HEK293 (cell line): ENCODE data around the gene ZSWIM6.

ENCODE experiments used
- CTCF ChIA-PET: fragments of 350-600 bp; formaldehyde crosslinking; extraction: SDS; loops from one replicate; lab custom pipeline; 2021; ENCODE audit warnings: antibody characterized with exemption; lab: Yijun Ruan, JAX
- POLR2A ChIA-PET: fragments of 300-600 bp; formaldehyde crosslinking; extraction: SDS; loops from one replicate; lab custom pipeline; 2020; ENCODE audit warnings: antibody characterized with exemption, inconsistent platforms; lab: Yijun Ruan, JAX
- H3K27ac ChIP-seq: fragments of 200-500 bp; sonication (Bioruptor generic); 2 replicates; pipeline ENCODE4 v1.5.1; 2014; ENCODE audit warnings: low read depth, low read length, control low read depth, inconsistent platforms; ENCODE audit errors: extremely low read depth
- H3K36me3 ChIP-seq, 2 experiments: fragments of 200-500 bp in 1 of 2; sonication (Bioruptor generic) in 1 of 2; 1 replicate in 1 of 2; 2 replicates in 1 of 2; pipeline ENCODE4 v1.5.1; 2014 to 2017; ENCODE audit warnings: inconsistent platforms in 2 of 2, low read length in 2 of 2; ENCODE audit not compliant: control insufficient read depth in 2 of 2, insufficient read depth in 1 of 2
- H3K4me1 ChIP-seq: fragments of 200-500 bp; sonication (Bioruptor generic); 2 replicates; pipeline ENCODE4 v1.5.1; 2014; ENCODE audit warnings: mild to moderate bottlenecking, low read length, inconsistent platforms; ENCODE audit not compliant: control insufficient read depth, insufficient read depth
- H3K4me3 ChIP-seq: 2 replicates; pipeline ENCODE4 v1.5.1; 2011; ENCODE audit warnings: low read depth, mild to moderate bottlenecking, control low read depth, low read length, moderate library complexity
- H3K9me3 ChIP-seq: fragments of 200-500 bp; sonication (Bioruptor generic); 2 replicates; pipeline ENCODE4 v1.5.1; 2014; ENCODE audit warnings: low read depth, low read length, inconsistent platforms; ENCODE audit not compliant: control insufficient read depth, insufficient read depth
- KLF10 ChIP-seq: fragments of 450-650 bp; IDR thresholded peaks from 2 replicates; pipeline ENCODE4 v1.5.1; 2018; ENCODE audit warnings: missing biosample characterization, mild to moderate bottlenecking, missing genetic modification characterization
- SCRT2 ChIP-seq: fragments of 450-650 bp; formaldehyde crosslinking; IDR thresholded peaks from 2 replicates; pipeline ENCODE4 v1.5.1; 2016; ENCODE audit warnings: missing biosample characterization, missing genetic modification characterization
- ZBTB21 ChIP-seq: fragments of 450-650 bp; formaldehyde crosslinking; IDR thresholded peaks from 2 replicates; pipeline ENCODE4 v1.5.1; 2017; ENCODE audit warnings: missing biosample characterization, missing genetic modification characterization
- ZBTB48 ChIP-seq: fragments of 450-650 bp; formaldehyde crosslinking; IDR thresholded peaks from 2 replicates; pipeline ENCODE4 v1.5.1; 2016; ENCODE audit warnings: missing biosample characterization, missing genetic modification characterization
- ZBTB7A ChIP-seq: fragments of 450-650 bp; formaldehyde crosslinking; IDR thresholded peaks from 2 replicates; pipeline ENCODE4 v1.5.1; 2016; ENCODE audit warnings: low read depth, missing biosample characterization, missing genetic modification characterization
- ZEB2 ChIP-seq: fragments of 450-650 bp; formaldehyde crosslinking; IDR thresholded peaks from 2 replicates; pipeline ENCODE4 v1.5.1; 2016; ENCODE audit warnings: missing biosample characterization, missing genetic modification characterization
- ZFHX2 ChIP-seq: fragments of 450-650 bp; formaldehyde crosslinking; conservative IDR thresholded peaks from 2 replicates; pipeline ENCODE4 v1.5.1; 2016; ENCODE audit warnings: missing biosample characterization, missing genetic modification characterization
- ZFP41 ChIP-seq: fragments of 450-650 bp; formaldehyde crosslinking; IDR thresholded peaks from 2 replicates; pipeline ENCODE4 v1.5.1; 2016; ENCODE audit warnings: missing biosample characterization, missing genetic modification characterization, borderline replicate concordance
- ZNF132 ChIP-seq: fragments of 450-650 bp; formaldehyde crosslinking; IDR thresholded peaks from 2 replicates; pipeline ENCODE4 v1.5.1; 2017; ENCODE audit warnings: missing biosample characterization, missing genetic modification characterization, borderline replicate concordance
- ZNF157 ChIP-seq: fragments of 450-650 bp; formaldehyde crosslinking; IDR thresholded peaks from 2 replicates; pipeline ENCODE4 v1.5.1; 2016; ENCODE audit warnings: missing biosample characterization, missing genetic modification characterization
- ZNF184 ChIP-seq: fragments of 450-650 bp; IDR thresholded peaks from 2 replicates; pipeline ENCODE4 v1.5.1; 2018; ENCODE audit warnings: missing biosample characterization, mild to moderate bottlenecking, missing genetic modification characterization
- ZNF223 ChIP-seq: fragments of 450-650 bp; formaldehyde crosslinking; IDR thresholded peaks from 2 replicates; pipeline ENCODE4 v1.5.1; 2016; ENCODE audit warnings: missing biosample characterization, missing genetic modification characterization
- ZNF24 ChIP-seq: fragments of 450-650 bp; formaldehyde crosslinking; IDR thresholded peaks from 2 replicates; pipeline ENCODE4 v1.5.1; 2016; ENCODE audit warnings: missing biosample characterization, missing genetic modification characterization
- ZNF354C ChIP-seq: fragments of 450-650 bp; formaldehyde crosslinking; IDR thresholded peaks from 2 replicates; pipeline ENCODE4 v1.5.1; 2016; ENCODE audit warnings: missing biosample characterization, missing genetic modification characterization, low read depth, borderline replicate concordance
- ZNF394 ChIP-seq: fragments of 450-650 bp; formaldehyde crosslinking; IDR thresholded peaks from 2 replicates; pipeline ENCODE4 v1.5.1; 2016; ENCODE audit warnings: missing biosample characterization, missing genetic modification characterization, mild to moderate bottlenecking, moderate library complexity, borderline replicate concordance
- ZNF624 ChIP-seq: fragments of 450-650 bp; formaldehyde crosslinking; IDR thresholded peaks from 2 replicates; pipeline ENCODE4 v1.5.1; 2017; ENCODE audit warnings: missing biosample characterization, missing genetic modification characterization
- ZNF670 ChIP-seq: fragments of 450-650 bp; formaldehyde crosslinking; IDR thresholded peaks from 2 replicates; pipeline ENCODE4 v1.5.1; 2016; ENCODE audit warnings: missing biosample characterization, missing genetic modification characterization, low read depth
- ZNF777 ChIP-seq: fragments of 450-650 bp; formaldehyde crosslinking; IDR thresholded peaks from 2 replicates; pipeline ENCODE4 v1.5.1; 2017; ENCODE audit warnings: missing biosample characterization, missing genetic modification characterization, borderline replicate concordance
- TF ChIP-seq, protein P1 (sequence below): fragments of 450-650 bp; formaldehyde crosslinking; IDR thresholded peaks from 2 replicates; pipeline ENCODE4 v1.5.1; 2016; ENCODE audit warnings: missing biosample characterization, missing genetic modification characterization
- TF ChIP-seq, protein P2 (sequence below): fragments of 450-650 bp; formaldehyde crosslinking; IDR thresholded peaks from 2 replicates; pipeline ENCODE4 v1.5.1; 2016; ENCODE audit warnings: missing biosample characterization, missing genetic modification characterization
- TF ChIP-seq, protein P3 (sequence below): fragments of 450-650 bp; formaldehyde crosslinking; optimal IDR thresholded peaks from 2 replicates; pipeline ENCODE3; 2016; ENCODE audit warnings: missing biosample characterization, mild to moderate bottlenecking, missing genetic modification characterization

The ZSWIM6 gene

DNA sequence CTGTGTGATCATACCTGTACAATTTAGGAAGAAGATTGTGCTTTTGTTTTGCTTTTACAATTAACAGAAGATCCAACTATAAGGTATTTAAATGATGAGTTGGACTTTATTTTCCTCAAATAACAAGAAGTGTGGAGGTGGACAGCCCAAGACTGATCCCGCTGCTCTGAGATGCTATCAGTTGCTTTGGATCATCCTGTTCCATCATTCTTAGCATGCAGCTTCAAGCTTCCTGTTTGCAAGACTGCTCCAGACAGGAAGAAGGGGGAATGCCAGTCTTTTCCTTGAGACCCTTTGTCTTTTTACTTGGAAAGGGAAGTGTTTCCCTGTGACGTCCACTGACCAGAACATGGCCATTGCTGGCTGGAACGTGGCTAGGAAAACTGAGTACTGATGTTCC is 250.8 kb downstream of the ZSWIM6 start:
- Histone ChIP-seq H3K9me3 (no peaks in the 10 kb centered on the region), H3K4me3 (no peak overlapping the region), H3K4me1 (no peaks in the 10 kb centered on the region), H3K27ac (no peak overlapping the region), H3K36me3 (no peaks in the 10 kb centered on the region)
- CTCF ChIA-PET: interaction anchor here (0.6 kb wide), 1 partner anchor 20 kb away, joined by 4 read pairs; no protein-coding TSS in a partner anchor
- POLR2A ChIA-PET: no interaction called here
- TF ChIP-seq ZBTB21 (tag by site-specific recombination): no peak
- no peak for TF ChIP-seq ZNF670 (tag by site-specific recombination)
- no peak for TF ChIP-seq SCRT2 (tag by site-specific recombination)
- TF ChIP-seq, protein P1, sequence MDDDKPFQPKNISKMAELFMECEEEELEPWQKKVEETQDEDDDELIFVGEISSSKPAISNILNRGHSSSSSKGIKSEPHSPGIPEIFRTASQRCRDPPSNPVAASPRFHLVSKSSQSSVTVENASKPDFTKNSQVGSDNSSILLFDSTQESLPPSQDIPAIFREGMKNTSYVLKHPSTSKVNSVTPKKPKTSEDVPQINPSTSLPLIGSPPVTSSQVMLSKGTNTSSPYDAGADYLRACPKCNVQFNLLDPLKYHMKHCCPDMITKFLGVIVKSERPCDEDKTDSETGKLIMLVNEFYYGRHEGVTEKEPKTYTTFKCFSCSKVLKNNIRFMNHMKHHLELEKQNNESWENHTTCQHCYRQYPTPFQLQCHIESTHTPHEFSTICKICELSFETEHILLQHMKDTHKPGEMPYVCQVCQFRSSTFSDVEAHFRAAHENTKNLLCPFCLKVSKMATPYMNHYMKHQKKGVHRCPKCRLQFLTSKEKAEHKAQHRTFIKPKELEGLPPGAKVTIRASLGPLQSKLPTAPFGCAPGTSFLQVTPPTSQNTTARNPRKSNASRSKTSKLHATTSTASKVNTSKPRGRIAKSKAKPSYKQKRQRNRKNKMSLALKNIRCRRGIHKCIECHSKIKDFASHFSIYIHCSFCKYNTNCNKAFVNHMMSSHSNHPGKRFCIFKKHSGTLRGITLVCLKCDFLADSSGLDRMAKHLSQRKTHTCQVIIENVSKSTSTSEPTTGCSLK: no peak
- no peak for TF ChIP-seq ZNF624 (tag by site-specific recombination)

DNA sequence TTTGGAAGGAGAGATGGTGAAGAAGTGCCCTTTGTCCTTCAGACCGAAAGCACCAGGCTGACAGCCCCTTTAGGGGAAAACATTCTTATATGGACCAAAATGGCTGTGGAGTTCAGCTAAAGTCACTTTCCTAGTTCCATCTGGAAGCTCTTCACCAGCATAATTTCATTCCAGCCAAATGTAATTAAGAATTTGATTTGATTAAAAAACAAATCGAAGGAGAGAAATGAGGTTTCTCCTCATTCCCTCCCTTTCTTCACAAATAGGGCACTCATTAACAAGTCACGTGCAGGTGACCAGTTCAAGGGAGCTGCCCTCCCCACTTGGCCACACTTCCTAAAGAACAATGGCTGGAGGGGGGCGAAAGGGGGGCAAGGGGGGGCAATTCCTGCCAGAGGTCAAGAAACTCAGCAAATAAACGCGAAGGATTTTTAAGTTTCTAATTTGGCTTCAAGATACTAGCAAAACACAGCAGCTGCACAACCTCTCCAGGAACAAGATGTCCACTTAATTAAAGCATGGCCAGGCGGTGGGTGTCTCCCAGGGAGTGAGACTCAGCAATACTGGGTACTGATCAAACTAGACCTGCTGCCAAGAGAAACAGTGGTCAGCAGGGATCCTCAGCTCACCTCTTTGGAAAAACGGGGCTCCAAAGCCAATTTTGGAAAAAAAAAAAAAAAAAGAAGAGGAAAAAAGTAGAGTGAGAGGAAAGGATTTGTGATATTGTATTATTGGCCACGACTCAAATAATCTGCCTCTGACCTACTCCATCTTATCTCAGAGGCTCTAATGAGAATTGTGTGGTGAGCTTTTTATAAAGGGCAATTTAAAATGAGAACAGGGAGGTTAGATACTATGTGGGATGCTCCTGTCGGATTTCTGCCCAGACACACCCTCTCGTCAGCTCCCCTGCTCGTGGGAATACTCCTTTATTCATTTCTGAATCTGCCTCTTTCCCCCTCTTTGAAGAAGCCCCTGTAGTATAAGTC is 254.3 kb downstream of the ZSWIM6 start:
- TF ChIP-seq ZEB2 (tag by site-specific recombination) (no peak), ZBTB7A (tag by site-specific recombination) (no peak), ZNF777 (tag by site-specific recombination) (no peak), ZNF132 (tag by site-specific recombination) (no peak), ZNF24 (tag by site-specific recombination) (no peak), ZFP41 (tag by site-specific recombination) (no peak)
- TF ChIP-seq, protein P2, sequence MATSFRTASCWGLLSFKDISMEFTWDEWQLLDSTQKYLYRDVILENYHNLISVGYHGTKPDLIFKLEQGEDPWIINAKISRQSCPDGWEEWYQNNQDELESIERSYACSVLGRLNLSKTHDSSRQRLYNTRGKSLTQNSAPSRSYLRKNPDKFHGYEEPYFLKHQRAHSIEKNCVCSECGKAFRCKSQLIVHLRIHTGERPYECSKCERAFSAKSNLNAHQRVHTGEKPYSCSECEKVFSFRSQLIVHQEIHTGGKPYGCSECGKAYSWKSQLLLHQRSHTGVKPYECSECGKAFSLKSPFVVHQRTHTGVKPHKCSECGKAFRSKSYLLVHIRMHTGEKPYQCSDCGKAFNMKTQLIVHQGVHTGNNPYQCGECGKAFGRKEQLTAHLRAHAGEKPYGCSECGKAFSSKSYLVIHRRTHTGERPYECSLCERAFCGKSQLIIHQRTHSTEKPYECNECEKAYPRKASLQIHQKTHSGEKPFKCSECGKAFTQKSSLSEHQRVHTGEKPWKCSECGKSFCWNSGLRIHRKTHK (tag by site-specific recombination): no peak
- no peak overlapping the region for H3K27ac ChIP-seq
- CTCF ChIA-PET: interaction anchor here (1.0 kb wide), 1 partner anchor 532 kb away, joined by 3 read pairs; no protein-coding TSS in a partner anchor

DNA sequence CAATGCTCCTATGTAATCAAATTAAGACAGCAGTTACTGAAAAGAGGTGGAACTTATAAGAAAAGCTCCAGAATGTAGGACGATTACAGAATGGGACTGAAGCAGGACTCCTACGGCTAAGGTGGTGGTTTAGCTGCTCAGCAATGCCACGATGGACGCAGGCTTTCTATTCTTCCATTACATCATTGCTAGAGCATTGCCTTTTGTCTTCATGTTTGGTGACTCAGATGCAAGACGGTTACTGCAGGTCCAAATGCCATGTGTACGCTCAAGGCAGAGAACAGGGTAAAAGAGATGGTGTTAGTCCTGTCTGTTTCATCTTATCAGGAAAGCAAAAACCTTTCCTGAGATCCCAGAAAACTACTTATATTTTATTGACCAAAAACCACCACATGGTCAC is 255.1 kb downstream of the ZSWIM6 start:
- H3K27ac ChIP-seq: no peak overlapping the region
- no peaks in the 10 kb centered on the region for H3K36me3 ChIP-seq
- CTCF ChIA-PET: no interaction called here
- no peaks in the 10 kb centered on the region for H3K9me3 ChIP-seq
- no peaks in the 10 kb centered on the region for H3K4me1 ChIP-seq
- no peak overlapping the region for H3K4me3 ChIP-seq
- POLR2A ChIA-PET: no interaction called here
- TF ChIP-seq, protein P3, sequence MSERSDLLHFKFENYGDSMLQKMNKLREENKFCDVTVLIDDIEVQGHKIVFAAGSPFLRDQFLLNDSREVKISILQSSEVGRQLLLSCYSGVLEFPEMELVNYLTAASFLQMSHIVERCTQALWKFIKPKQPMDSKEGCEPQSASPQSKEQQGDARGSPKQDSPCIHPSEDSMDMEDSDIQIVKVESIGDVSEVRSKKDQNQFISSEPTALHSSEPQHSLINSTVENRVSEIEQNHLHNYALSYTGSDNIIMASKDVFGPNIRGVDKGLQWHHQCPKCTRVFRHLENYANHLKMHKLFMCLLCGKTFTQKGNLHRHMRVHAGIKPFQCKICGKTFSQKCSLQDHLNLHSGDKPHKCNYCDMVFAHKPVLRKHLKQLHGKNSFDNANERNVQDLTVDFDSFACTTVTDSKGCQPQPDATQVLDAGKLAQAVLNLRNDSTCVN: no peak
- no peak for TF ChIP-seq ZNF157 (tag by site-specific recombination)
- no peak for TF ChIP-seq ZBTB48
- TF ChIP-seq KLF10 (tag by site-specific recombination): no peak
- no peak for TF ChIP-seq ZNF184 (tag by site-specific recombination)
- TF ChIP-seq ZFHX2 (tag by site-specific recombination): no peak
- no peak for TF ChIP-seq ZNF24 (tag by site-specific recombination)
- TF ChIP-seq ZFP41 (tag by site-specific recombination): no peak
- no peak for TF ChIP-seq ZNF223
- no peak for TF ChIP-seq ZNF394 (tag by site-specific recombination)
- no peak for TF ChIP-seq ZNF354C (tag by site-specific recombination)

More for the DNA sequence above, 254.3 kb downstream of the ZSWIM6 start:
- POLR2A ChIA-PET: interaction anchor here (0.7 kb wide), 1 partner anchor 353 kb away, joined by 3 read pairs; no protein-coding TSS in a partner anchor
- H3K36me3 ChIP-seq: no peaks in the 10 kb centered on the region
- H3K4me3 ChIP-seq: no peak overlapping the region
- H3K9me3 ChIP-seq: no peaks in the 10 kb centered on the region
- H3K4me1 ChIP-seq: no peaks in the 10 kb centered on the region
